ENCODE data around the gene SBSN.
A peak's percentile ranks its signal among the peaks of the same experiment; 100 is the strongest.
"Not testable (repeated sequence)": the region's sequence is repeated elsewhere in the genome, so short reads cannot be mapped to it uniquely, and the experiment has no call there.

The SBSN gene

DNA sequence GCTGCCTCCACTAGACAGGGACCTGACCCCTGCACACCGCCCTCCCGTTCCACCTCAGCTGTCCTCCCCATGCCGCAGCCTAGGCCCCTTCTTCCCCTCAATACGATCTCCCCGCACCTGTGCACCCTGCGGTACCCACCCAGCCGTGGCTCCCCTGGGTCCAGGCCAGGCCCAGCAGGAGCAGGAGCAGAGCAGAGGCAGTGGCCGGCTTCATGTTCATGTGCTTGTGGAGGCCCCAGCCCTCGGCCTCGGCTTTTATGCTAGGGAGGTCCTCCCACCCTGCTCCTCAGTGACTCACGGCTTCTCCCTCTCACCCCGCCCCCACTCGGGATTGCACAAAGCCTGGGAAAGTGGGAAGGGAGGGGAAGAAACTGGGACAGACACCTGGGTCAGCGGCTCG is 26.4 kb downstream of the SBSN start:
- DNase-seq = no peak

DNA sequence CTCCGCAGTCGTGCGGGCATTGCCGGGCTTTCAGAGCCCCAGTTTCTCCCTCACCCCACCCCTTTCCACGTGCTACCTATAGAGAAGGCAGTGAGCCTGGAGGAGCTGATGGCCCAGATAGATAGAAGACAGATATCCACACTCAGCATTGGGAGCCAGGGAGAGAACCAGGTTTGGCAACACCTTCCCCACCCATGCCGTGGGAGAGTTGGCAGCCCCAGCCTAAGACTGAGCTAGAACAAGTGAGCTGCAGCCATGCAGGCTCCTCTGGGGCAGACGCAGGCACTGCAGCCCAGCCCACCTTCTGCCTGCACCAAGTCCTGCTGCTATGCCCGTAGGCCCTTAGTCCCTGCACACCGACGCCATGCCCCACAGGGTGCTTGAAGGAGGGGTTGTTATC is 27.5 kb downstream of the SBSN start:
- DNase-seq = no peak

DNA sequence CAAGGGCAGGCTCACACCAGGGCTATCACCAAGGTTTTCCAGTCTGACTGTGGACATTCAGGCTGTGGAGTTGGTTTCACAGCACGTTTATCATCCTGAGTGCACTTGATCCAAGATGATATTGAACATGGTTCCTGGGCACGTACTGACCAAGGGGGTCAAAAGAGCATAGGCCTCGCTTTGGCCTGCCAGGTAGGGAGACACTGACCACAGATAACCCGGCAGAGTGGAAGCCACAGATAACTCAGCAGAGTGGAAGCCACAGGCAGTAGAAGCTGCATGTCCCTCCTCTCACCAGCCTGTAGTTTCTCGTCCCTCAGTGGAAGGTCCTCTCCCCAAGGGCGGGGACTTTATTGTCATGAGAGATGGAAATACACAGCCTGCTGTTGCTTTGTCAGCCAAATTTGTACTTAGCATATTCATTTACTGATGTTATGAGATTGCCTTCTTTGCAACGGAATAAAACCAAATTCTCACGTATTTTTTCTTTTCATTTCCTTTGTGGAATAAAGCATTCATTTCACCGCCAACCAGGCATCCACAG is 29.1 kb downstream of the SBSN start:
- DNase-seq = no peak

DNA sequence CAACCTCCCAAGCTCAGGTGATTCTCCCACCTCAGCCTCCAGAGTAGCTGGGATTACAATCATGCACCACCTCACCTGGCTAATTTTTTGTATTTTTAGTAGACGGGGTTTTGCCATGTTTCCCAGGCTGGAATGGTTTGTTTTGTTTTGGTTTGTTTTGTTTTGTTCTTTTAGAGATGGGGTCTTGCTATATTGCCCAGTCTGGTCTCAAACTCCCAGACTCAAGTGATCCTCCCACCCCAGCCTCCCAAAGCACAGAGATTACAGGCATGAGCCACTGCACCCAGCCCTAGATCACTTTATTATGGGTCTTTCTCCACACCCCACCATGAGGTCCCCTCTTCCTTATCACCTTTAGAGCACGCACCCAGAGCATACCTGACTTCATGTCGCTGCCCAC is 29.9 kb downstream of the SBSN start:
- DNase-seq = no peak

DNA sequence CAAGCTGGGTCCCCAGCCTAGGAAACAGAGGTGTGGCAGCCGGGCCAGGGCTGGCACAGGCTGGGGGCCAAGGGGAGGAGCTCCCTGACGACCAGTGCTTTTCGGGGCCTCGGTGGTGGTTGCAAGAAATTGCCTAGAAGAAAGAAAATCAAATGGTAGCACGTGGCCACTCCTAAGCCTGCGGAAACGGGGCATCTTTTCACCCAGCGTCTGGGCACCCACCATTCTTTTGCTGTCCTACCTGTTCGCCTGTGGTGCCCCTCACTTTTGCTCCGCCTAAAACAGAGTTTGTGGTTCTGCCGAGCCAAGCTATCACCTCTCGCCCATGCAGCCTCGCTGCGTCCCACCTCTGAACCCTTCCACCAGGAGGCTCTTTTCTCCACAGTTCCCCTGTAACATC is 30.7 kb downstream of the SBSN start:
- no peak for DNase-seq

DNA sequence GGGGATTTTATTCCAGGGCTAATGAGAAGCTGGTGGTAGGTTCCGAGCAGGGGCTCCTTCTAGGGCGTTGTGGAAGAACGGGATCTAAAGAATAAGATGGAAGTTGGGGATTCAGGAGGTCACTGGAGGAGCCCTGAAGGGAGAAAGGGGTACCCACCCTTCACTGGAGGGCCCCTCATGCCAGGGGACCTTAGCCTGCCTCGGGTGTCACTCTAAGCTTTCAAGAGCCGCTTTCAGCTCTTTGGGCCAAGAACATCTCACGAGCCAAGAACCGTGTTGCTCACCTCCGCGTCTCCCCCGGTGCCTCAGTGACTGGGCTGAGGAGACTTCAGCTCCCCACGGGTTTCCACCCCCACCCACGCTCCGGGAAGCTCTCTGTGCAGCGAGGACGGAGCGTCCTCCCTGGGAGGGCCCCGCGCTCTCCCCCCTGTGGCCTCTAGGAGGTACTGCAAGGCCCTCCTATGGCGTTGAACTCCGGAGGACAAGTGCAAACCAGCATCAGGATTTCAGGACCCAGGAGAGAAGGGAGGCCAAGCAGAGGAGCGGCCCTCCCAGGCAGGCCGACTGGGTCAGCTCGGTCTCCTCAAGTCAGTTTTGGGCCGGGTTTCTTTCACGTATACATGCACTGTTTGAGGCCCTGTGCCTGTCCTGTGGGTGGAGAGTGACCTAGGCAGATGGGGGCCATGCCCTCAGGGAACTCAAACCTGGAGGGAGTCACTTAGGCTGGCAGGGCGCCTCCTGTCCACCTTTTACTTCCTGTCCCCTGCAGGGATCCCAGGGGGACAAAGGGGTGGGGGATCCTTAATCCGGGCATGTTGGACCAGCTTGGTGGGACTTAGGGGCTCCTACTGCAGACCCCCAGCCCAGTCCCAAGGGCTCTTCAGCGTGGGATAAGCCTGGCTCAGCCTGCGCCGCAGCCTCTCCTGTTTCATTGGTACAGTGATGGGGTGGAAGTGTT is 32.7 kb downstream of the SBSN start:
- peak; percentile 68 for DNase-seq

DNA sequence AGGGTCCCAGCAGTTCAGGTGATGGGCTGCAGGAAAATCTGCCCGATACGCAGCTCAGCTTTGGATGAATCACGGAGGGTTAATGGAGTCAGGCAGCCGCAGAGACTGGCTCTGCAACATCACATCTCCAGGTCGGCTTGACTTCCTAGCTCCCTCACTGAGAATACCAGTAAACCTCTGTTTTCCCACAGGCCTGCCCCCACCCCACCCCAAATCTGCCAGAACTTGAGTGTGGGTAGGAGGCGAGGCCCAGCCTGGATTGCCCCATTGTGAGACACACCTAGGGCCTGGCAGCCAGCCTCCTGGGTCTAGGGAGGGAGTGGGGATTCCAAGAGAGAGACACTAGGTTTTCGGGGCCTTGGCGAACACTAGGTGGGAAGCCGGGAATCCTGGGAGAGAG is 34.1 kb downstream of the SBSN start:
- no peak for DNase-seq

DNA sequence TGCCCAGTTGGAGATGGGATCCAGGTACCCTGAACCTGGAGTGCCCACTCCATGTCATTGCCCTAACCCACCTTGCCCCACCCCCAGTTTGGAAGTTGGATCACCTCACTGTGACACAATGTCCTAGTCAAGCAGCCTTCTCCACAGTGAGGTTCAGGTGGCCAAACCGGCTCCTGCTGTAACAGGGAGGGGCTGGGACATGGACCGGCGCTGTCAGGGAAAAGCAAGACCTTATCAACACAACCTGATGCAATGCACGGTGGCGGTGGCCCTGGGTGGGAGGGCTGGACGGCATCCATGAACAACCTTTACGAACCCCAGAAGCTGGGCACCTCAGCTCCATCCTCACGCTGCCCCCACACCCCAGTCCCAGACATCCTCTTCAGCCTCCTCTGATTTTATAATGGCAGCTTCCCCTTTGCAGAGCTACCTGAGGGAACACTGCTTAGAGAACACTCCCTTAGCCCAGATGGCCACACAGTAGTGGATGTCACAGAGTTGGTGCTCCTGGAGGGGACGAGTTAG is 36.2 kb downstream of the SBSN start:
- no peak for DNase-seq

DNA sequence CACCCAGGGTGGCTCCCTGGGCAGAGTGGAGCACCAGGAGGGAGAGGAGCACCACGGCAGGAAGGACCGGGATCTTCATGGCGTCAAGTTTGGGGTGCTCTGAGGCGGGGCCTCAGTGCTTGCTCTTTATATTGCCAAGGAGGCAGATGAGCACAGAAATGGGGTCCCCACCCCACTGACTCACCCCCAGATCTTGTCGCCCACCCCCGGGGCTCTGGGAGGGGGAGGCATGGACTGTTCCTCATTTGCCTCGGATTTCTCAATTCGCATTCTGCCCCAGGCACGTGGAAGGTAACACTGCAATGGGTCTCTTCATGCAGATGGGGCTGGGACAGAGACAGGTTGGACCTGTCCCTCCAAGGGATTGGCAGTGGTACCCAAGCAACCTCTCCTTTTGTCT is 37.7 kb downstream of the SBSN start, which contains the start of gene KRTDAP:
TSS of gene KRTDAP (minus strand) at position 101 of the 400 bp plus-strand sequence. CDS start at position 79, 22 bp downstream.
- no peak for DNase-seq

DNA sequence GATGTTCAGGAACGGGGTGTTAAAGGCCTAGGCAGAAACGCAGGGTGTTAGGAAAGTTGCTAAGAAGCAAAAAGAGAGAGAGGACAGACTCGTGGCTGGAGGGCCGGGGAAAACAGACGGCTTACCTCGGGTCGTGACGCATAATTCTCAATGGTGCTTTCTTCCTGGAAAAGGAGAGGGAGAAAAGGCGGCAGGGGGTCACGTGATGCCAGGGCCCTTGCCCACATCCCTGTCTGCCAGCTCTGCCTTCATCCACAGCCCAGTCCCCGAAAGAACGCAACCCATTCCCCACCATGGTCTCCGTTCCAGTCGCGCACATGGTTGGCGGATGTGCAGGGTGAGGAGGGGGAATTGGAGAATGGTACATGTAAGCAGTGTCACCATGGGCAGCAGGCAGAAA is 39.4 kb downstream of the SBSN start:
- no peak for DNase-seq

DNA sequence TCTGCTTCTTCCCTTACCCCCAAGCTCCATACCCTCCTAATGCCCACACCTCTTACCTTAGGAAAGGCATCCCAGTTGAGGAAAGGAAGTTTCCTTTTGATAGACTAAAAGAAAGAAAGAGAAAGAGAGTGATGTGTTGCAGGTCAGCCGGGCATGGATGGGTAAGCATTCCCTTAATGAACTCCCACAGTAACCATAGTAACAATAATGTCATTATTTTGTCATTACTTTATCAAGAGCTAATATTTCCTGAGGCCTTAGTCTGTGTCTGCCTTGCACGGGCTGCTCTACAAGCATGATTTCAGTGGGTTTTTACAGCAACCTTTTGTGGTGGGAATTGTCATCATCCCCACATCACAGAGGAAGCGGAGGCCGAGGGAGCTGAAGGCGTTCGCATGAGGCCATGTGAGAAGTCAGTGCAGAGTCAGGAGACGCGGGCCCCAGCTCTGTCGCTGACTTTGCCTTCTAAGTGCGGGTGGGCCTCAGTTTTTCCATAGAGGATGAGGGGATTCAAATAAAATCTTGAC is 40.4 kb downstream of the SBSN start:
- no peak for DNase-seq

DNA sequence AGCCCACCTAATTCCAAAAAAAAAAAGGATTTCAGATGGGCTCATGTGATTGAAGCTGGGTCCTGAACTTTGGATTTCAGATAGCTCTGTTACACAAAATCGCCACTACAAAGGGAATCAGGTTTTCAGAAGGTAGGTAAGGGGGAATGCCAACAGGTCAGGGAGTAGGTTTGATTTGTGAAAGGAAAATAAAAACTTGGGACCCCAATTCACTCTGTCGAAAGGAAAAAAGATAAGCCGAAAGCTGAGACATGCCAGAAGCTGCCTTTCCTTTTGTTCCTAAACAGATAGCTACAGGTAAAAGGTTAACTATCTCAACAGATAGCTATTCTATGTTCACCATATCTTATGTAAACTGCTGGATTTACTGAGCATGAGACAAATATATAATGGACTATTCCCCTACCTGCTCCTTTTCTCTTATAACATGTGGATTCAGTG is 41.8 kb downstream of the SBSN start:
- DNase-seq = no peak

DNA sequence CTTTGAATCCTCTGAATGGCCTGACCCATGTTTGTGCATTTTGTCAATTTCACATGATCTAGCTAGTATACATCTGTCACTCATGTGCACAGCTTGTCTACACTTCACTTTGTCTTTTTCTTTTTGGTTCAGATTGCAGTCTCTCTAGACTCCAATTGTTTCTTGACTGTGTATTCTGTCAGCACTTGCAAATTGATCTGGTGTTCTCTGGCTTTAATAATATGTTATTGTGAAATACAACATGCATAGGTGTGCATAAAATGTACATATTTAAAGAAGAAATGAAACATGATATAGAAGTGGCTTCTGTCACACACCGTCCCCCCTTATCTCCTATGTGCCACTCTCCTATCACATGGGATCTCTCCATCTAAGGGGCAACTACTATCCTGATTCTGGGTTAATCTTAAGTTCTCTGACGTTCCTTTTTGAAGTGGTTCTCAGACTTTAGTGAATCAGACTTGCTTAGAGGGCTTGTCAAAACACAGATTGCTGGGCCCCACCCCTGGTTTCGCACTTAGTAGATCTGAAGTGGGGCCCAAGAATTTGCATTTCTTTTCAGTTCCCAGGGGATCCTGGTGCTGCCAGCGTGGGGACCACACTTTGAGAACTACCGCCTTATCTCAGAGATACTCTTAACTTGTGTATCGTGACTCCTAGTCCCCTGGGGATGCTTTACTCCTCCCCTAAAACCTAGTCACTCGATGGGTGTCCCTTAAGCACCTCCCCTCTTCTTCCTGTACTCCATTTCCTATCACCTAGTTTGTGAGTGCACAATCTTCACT is 43.7 kb downstream of the SBSN start:
- DNase-seq = no peak

DNA sequence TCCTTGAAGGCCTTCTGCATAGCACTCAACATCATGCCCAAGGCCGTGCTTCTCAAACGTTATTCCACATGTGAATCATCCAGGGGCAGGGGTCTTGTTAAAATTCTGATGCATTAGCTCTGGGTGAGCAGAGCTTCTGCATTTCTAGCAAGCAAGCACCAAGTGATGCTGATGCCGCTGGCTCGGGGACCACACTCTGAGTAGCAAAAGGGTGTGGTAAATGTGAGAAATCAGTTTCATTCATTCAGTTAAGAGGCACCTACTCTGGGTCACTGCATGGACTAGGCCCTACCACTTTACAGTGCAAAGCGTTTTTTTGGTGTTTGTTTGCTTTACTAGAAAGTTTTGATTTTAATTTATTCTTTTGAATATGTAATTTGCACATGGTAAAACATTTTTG is 45.0 kb downstream of the SBSN start:
- DNase-seq = no peak

DNA sequence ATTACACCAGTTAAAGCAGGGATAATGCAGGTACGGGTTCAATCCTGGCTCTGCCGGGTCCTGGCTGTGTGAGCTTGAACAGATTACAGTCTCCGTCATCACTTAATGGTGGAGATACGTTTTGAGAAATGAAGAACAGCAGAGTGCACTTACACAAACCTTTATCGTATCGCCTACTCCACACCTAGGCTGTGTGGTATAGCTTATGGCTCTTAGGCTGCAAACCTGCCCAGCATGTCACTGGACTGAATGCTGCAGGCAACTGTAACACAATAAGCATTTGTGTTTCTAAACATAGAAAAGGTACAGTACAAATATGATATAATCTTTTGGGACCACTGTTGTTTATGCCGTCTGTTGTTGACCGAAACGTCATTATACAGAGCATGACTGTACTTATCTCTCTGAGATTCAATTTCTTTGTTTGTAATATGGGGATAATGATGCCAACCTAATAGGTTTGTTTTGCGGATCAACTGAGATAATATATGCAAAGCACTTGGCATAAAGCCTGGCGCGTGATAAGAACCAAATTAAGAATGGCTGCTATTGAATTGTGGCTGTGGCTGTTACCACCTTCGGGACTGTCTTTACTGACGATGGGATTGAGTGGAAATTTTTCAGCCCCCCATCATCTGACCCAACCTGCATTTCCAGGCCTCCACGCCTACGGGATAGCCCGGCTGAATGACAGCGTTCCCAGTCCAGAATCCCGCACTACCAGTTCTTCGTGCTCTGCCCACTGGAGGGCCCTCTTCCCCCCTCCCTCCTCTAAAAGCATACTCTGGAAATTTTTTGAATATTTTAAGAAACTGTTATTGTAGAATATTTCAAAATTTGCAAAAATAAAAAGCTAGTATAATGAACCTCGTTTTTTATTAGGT is 49.1 kb downstream of the SBSN start:
- DNase-seq = no peak

DNA sequence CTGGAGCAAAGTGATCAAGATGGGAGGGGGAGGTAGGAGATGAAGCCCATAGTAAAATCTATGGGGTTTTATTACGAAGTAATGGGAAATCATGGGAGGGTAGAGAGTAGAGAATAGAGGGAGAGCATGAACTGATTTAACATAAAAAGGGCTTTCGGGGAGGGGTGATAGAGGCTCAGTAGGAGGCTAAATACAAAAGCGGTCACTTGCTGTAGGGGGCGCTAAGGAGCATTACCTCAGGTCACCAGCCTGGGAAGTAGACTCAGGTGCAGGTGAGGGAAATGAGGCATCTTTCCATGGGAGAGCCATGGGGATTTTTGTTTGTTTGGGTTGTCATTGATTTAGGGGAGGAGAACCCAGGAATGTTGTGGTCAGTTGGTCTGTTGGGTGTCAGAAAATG is 52.0 kb downstream of the SBSN start:
- DNase-seq = no peak

DNA sequence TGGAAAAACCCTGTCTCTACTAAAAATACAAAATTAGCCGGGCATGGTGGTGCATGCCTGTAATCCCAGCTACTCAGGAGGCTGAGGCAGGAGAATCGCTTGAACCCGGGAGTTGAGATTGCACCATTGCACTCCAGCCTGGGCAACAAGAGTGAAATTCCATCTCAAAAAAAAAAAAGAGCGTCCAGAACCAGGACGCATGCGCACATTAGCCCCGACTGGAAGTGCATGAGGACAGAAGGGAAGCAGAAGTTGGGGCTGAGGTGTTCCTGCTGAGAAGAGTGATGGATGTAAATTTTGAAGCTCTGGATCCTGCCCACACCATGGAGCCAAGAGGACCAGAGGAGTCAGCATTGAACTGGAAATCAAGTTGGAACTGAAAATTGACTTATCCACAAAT is 53.5 kb downstream of the SBSN start:
- not testable (repeated sequence) for DNase-seq

DNA sequence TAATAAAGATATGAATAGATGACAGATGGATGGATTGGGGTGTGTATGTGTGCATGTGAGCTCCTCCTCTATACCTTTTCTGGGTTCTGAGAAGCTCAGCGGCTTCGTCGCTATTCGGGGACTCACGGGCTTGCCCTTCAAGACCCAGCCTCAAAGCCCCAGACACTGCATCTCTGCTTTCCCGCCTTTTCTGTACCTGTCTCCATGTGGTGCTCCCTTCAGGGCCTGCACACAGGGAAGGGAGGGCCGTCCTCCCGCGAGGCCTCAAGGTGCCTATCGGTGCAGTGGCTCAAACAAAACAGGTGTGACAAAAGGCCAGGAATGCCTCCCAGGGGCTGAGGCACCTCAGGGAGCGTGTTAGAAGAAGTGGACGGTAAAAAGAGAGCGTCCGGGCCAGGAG is 54.0 kb downstream of the SBSN start:
- no peak for DNase-seq

Data from activated CD4-positive, CD25-positive, alpha-beta regulatory T cell treated with anti-CD3 and anti-CD28 coated beads, Interleukin-2, amount 50 U/mL, for 72 hours (primary cell).